ENCODE data around the gene ZNF236. TPM values are rescaled to one million over a fixed set of nuclear protein-coding genes. Genes with fewer than 3 reads are reported as not detected.

The ZNF236 gene
- total RNA-seq, 1 experiment from 2014 or later: 14.9 TPM

- no TSS peak for BruUV-seq (replicated peaks)
- ChIA-PET POLR2A (no interaction called here), CTCF (no interaction called here)
- Histone ChIP-seq H3K4me1 (no peaks in the 10 kb centered on the region), H3K27me3 (replicated peaks; ENCODE audit: control insufficient read depth, insufficient read depth, low read length) (no peaks in the 10 kb centered on the region), H3K36me3 (ENCODE audit: control insufficient read depth, insufficient read depth, low read length) (no peaks in the 10 kb centered on the region), H3K9me3 (no peaks in the 10 kb centered on the region), H3K4me3 (ENCODE audit: low read depth, low read length) (no peak overlapping the region)
- Mint-ChIP-seq H3K27ac (ENCODE audit: unreplicated experiment) (no peak overlapping the region), H3K27me3 (ENCODE audit: insufficient read depth, unreplicated experiment) (no peaks in the 10 kb centered on the region), H3K36me3 (ENCODE audit: insufficient read depth, unreplicated experiment) (peaks cover 5% of the 10 kb centered on the region), H3K4me1 (ENCODE audit: low read depth, unreplicated experiment) (no peaks in the 10 kb centered on the region), H3K9me3 (ENCODE audit: unreplicated experiment) (no peaks in the 10 kb centered on the region), H3K4me3 (ENCODE audit: unreplicated experiment) (no peak overlapping the region)
- DNase-seq: no peak
- intact Hi-C loops (cut with micrococcal nuclease; ENCODE audit: unreplicated experiment): no loop called here
- TF ChIP-seq, protein P1, sequence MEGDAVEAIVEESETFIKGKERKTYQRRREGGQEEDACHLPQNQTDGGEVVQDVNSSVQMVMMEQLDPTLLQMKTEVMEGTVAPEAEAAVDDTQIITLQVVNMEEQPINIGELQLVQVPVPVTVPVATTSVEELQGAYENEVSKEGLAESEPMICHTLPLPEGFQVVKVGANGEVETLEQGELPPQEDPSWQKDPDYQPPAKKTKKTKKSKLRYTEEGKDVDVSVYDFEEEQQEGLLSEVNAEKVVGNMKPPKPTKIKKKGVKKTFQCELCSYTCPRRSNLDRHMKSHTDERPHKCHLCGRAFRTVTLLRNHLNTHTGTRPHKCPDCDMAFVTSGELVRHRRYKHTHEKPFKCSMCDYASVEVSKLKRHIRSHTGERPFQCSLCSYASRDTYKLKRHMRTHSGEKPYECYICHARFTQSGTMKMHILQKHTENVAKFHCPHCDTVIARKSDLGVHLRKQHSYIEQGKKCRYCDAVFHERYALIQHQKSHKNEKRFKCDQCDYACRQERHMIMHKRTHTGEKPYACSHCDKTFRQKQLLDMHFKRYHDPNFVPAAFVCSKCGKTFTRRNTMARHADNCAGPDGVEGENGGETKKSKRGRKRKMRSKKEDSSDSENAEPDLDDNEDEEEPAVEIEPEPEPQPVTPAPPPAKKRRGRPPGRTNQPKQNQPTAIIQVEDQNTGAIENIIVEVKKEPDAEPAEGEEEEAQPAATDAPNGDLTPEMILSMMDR (IDR thresholded peaks at IDR 0.05; ENCODE audit: insufficient read depth in 1 of 2, low read depth in 1 of 2, low read length in 1 of 2, severe bottlenecking in 1 of 2, unreplicated experiment in 1 of 2): no peak
Observed at GRCh38 chr18:76915456-76915855, 93.1 kb downstream of the ZNF236 start.

DNA sequence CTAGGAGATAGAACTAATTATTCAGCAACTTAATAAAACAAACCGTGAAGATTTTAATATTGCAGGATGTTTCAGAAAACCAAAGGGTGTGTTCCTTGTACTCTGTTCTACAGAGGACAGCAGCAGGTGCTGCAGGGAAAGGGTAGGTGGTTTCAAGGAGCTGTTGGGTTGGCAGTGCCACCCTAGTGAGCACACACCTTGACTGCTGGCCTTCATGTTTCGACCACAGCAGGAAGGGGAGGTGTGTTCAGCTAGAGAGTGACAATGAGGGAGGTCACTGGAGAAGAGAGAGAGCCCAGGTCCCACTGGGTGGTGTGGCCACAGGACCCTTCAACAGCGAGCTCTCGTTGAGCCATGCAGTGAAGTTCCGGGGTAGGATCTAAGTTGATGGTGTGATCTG is 98.6 kb downstream of the ZNF236 start:
- Histone ChIP-seq H3K9me3 (no peaks in the 10 kb centered on the region), H3K4me1 (no peaks in the 10 kb centered on the region), H3K36me3 (ENCODE audit: control insufficient read depth, insufficient read depth, low read length) (no peaks in the 10 kb centered on the region), H3K27me3 (replicated peaks; ENCODE audit: control insufficient read depth, insufficient read depth, low read length) (no peaks in the 10 kb centered on the region), H3K4me3 (ENCODE audit: low read depth, low read length) (no peak overlapping the region)
- H3K27me3 Mint-ChIP-seq (ENCODE audit: insufficient read depth, unreplicated experiment): no peaks in the 10 kb centered on the region
- no peak overlapping the region for H3K4me3 Mint-ChIP-seq (ENCODE audit: unreplicated experiment)
- CTCF ChIA-PET: no interaction called here
- no peak overlapping the region for H3K27ac Mint-ChIP-seq (ENCODE audit: unreplicated experiment)
- no peaks in the 10 kb centered on the region for H3K9me3 Mint-ChIP-seq (ENCODE audit: unreplicated experiment)
- H3K36me3 Mint-ChIP-seq (ENCODE audit: insufficient read depth, unreplicated experiment): peaks cover 10% of the 10 kb centered on the region
- TF ChIP-seq, protein P1 (IDR thresholded peaks at IDR 0.05; ENCODE audit: insufficient read depth in 1 of 2, low read depth in 1 of 2, low read length in 1 of 2, severe bottlenecking in 1 of 2, unreplicated experiment in 1 of 2): no peak
- intact Hi-C loops (cut with micrococcal nuclease; ENCODE audit: unreplicated experiment): no loop called here
- POLR2A ChIA-PET: no interaction called here
- no peak for DNase-seq
- H3K4me1 Mint-ChIP-seq (ENCODE audit: low read depth, unreplicated experiment): no peaks in the 10 kb centered on the region
- BruUV-seq (replicated peaks): no TSS peak

DNA sequence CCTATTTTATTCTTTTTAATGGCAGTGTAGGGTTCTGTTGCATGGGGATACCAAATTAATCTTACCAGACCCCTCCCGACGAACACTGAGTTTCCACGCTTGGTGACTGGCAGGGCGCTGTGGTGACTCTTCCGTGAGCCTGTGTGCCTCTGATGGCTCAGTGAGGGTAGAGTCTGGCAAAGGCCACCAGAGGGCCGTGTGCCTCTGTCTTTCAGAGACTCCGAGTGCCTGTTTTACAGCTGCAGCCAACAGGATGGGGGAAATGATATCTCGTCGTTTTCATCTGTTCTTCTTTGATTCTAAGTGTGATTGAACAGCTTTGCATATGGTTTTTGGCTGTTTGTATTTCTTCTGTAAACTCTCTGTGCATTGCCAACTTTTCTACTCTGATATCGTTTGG is 99.8 kb downstream of the ZNF236 start:
- TF ChIP-seq, protein P1 (IDR thresholded peaks at IDR 0.05; ENCODE audit: insufficient read depth in 1 of 2, low read depth in 1 of 2, low read length in 1 of 2, severe bottlenecking in 1 of 2, unreplicated experiment in 1 of 2): peak in 1 of 2 experiments; percentile 40
- Mint-ChIP-seq H3K4me1 (ENCODE audit: low read depth, unreplicated experiment) (no peaks in the 10 kb centered on the region), H3K4me3 (ENCODE audit: unreplicated experiment) (no peak overlapping the region), H3K36me3 (ENCODE audit: insufficient read depth, unreplicated experiment) (peaks cover 10% of the 10 kb centered on the region), H3K27me3 (ENCODE audit: insufficient read depth, unreplicated experiment) (no peaks in the 10 kb centered on the region), H3K27ac (ENCODE audit: unreplicated experiment) (no peak overlapping the region), H3K9me3 (ENCODE audit: unreplicated experiment) (no peaks in the 10 kb centered on the region)
- no peak overlapping the region for H3K4me3 ChIP-seq (ENCODE audit: low read depth, low read length)
- ChIA-PET POLR2A (no interaction called here), CTCF (interaction anchor here (0.6 to 1.0 kb wide), 2 partner anchors 61 to 188 kb away, joined by 3 to 4 read pairs; no protein-coding TSS in a partner anchor)
- no peaks in the 10 kb centered on the region for H3K9me3 ChIP-seq
- H3K36me3 ChIP-seq (ENCODE audit: control insufficient read depth, insufficient read depth, low read length): no peaks in the 10 kb centered on the region
- no TSS peak for BruUV-seq (replicated peaks)
- intact Hi-C loops (cut with micrococcal nuclease; ENCODE audit: unreplicated experiment): loop anchor here (1.0 to 2.0 kb wide), 2 partner anchors 119 to 133 kb away; no protein-coding TSS in a partner anchor
- no peaks in the 10 kb centered on the region for H3K4me1 ChIP-seq
- no peaks in the 10 kb centered on the region for H3K27me3 ChIP-seq (replicated peaks; ENCODE audit: control insufficient read depth, insufficient read depth, low read length)
- peak in 1 of 2 experiments; percentile 23 for DNase-seq
